BJ (cell line): ENCODE data around the gene MGMT. TPM values are rescaled to one million over a fixed set of nuclear protein-coding genes. Genes with fewer than 3 reads are reported as not detected.

ENCODE experiments used
- CTCF ChIA-PET: fragments of 350-600 bp; formaldehyde crosslinking; extraction: SDS; loops from one replicate; lab custom pipeline; 2021; ENCODE audit warnings: antibody characterized with exemption, inconsistent platforms; lab: Yijun Ruan, JAX
- POLR2A ChIA-PET: fragments of 300-600 bp; sonication (Branson Sonifier 250); formaldehyde crosslinking; extraction: SDS; loops from one replicate; lab custom pipeline; 2021; ENCODE audit warnings: antibody characterized with exemption; lab: Charles Lee
- DNase-seq: peaks from one replicate; pipeline ENCODE4 v3.0.0-alpha.2; 2011; ENCODE audit warnings: low read depth
- H3K27me3 ChIP-seq: 2 replicates; pipeline ENCODE4 v1.6.0; 2011; ENCODE audit warnings: low read length; ENCODE audit not compliant: control insufficient read depth, insufficient read depth
- H3K36me3 ChIP-seq: 2 replicates; pipeline ENCODE4 v1.5.1; 2011; ENCODE audit warnings: low read length; ENCODE audit not compliant: control insufficient read depth, insufficient read depth
- H3K4me3 ChIP-seq: 2 replicates; pipeline ENCODE4 v1.5.1; 2011; ENCODE audit warnings: low read depth, mild to moderate bottlenecking, control low read depth, low read length
- CTCF ChIP-seq: IDR thresholded peaks from 2 replicates; pipeline ENCODE4 v1.5.1; 2011; ENCODE audit warnings: low read depth, mild to moderate bottlenecking, control low read depth, inconsistent platforms, low read length, moderate library complexity; ENCODE audit not compliant: insufficient read depth
- polyA plus RNA-seq: library from polyadenylated mRNA; depleted of rRNA; stranded (reverse); fragments of >200 nt; gene quantifications from 2 replicates; pipeline ENCODE4 v1.2.3, GENCODE V29; 2011

The MGMT gene
- polyA plus RNA-seq, 1 experiment: 21.0 TPM

GRCh38 chr10:129520440-129521080 is 53.5 kb downstream of the MGMT start:
- CTCF ChIA-PET: no interaction called here
- H3K4me3 ChIP-seq: no peak overlapping the region
- H3K27me3 ChIP-seq: no peaks in the 10 kb centered on the region
- TF ChIP-seq CTCF: no peak
- H3K36me3 ChIP-seq: no peaks in the 10 kb centered on the region
- DNase-seq: no peak
- POLR2A ChIA-PET: no interaction called here

DNA sequence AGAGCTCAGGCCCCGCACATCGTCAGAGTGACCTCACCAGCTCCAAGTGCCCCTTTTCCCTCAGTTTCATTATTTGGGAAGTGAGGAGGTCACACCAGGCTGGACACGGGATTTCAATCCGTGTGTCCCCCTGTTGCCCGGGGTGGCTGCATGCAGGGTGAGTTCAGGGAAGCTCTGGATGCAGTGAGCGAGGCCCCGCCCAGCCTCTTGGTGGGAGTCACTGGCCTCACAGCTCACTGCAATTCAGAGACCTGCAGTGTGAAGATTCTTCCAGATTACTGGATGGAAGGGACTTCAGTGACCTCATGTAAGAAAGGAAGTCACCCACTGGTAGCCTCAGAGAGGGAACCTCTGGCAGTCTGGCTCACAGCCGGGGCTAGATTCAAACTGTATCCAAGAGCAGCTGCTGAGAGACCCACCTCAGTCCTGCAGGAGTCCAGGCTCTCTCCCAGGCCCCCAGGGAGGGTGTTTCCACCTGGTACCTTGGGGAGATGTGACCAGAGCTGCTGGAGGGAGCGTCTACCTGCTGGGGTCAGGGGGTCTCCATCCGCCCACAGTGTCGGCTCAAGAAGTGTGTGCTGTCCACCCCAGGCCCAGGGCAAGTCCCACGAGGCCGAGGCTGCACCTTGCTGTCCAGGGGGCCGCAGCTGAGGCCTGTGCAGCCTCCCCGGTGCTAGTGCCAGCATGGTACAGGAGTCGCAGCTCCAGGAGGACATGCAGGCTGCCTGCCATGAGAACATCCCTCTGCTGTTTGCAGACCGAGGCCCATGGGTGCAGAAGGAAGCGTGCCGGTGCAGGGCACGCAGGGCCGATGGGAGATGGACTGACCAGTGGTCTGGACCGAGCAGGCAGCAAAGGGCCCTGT is 54.4 kb downstream of the MGMT start:
- ChIA-PET POLR2A (no interaction called here), CTCF (interaction anchor here (1.1 kb wide), 1 partner anchor 9 kb away, joined by 5 read pairs; no protein-coding TSS in a partner anchor)
- Histone ChIP-seq H3K36me3 (no peaks in the 10 kb centered on the region), H3K4me3 (no peak overlapping the region), H3K27me3 (no peaks in the 10 kb centered on the region)
- TF ChIP-seq CTCF: no peak
- DNase-seq: no peak

DNA sequence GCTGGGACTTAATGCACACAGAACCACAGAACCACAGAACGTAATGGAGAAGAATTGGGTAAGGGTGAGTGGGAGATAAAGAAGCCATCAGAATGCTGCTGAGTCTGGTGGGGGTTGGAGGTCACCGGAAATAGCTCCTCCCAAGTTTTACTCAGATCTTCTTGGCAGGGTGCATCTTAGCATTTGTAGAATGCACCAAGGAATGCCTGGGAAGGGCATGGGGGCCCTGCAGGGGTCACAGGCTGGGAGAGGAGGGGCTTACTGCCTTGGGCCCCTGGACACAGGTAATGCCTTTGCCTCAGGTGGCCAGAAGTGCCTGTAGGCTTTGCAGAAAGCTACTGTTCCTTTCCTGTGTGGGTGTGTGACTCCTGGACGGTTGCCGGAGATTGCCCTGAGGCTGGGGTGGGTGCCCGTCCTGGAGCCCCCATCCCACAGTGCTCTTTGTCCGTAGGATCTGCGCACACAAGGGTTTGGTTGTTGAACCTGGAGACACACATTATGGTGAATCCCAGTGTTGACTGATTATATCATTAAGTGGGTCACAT is 55.1 kb downstream of the MGMT start:
- ChIA-PET CTCF (interaction anchor here (1.1 kb wide), 1 partner anchor 8 kb away, joined by 5 read pairs; no protein-coding TSS in a partner anchor), POLR2A (no interaction called here)
- TF ChIP-seq CTCF: no peak
- DNase-seq: no peak
- H3K4me3 ChIP-seq: no peak overlapping the region
- H3K36me3 ChIP-seq: no peaks in the 10 kb centered on the region
- no peaks in the 10 kb centered on the region for H3K27me3 ChIP-seq

GRCh38 chr10:129523031-129523722 is 56.1 kb downstream of the MGMT start:
- CTCF ChIA-PET: no interaction called here
- no peak for TF ChIP-seq CTCF
- no peaks in the 10 kb centered on the region for H3K27me3 ChIP-seq
- no peaks in the 10 kb centered on the region for H3K36me3 ChIP-seq
- no peak for DNase-seq
- POLR2A ChIA-PET: no interaction called here
- no peak overlapping the region for H3K4me3 ChIP-seq
